GM12865 (cell line): ENCODE results near the gene AVP.

Experiments used
- DNase-seq: peaks from one replicate; pipeline ENCODE4 v3.0.0; 2010; ENCODE audit warnings: low read depth
- H3K4me3 ChIP-seq: 2 replicates; pipeline ENCODE4 v1.5.1; 2011; ENCODE audit warnings: mild to moderate bottlenecking, low read depth, low read length, control low read depth
- CTCF ChIP-seq: IDR thresholded peaks from 2 replicates; pipeline ENCODE4 v1.5.1; 2011; ENCODE audit warnings: low read length, control low read depth, low read depth, inconsistent platforms; ENCODE audit not compliant: insufficient read depth; ENCODE audit errors: missing control alignments

Gene AVP

GRCh38 chr20:3115190-3116107 lies 30.9 kb upstream of the AVP start:
- no peak overlapping the region for H3K4me3 ChIP-seq
- peak; percentile 50 for DNase-seq
- TF ChIP-seq CTCF: peak; percentile 78

- no peak for TF ChIP-seq CTCF
- no peak for DNase-seq
- no peak overlapping the region for H3K4me3 ChIP-seq
These were observed 27.5 kb upstream of the AVP start for GRCh38 chr20:3111995-3112394.

GRCh38 chr20:3111507-3111906 lies 27.0 kb upstream of the AVP start:
- no peak for DNase-seq
- no peak overlapping the region for H3K4me3 ChIP-seq
- no peak for TF ChIP-seq CTCF

- H3K4me3 ChIP-seq: no peak overlapping the region
- no peak for TF ChIP-seq CTCF
- DNase-seq: no peak
These were observed 25.1 kb upstream of the AVP start for GRCh38 chr20:3109350-3110302.

- no peak overlapping the region for H3K4me3 ChIP-seq
- no peak for TF ChIP-seq CTCF
- no peak for DNase-seq
These were observed 23.0 kb upstream of the AVP start for GRCh38 chr20:3107464-3108025.

- H3K4me3 ChIP-seq: no peak overlapping the region
- no peak for DNase-seq
- TF ChIP-seq CTCF: no peak
These were observed 22.3 kb upstream of the AVP start for GRCh38 chr20:3106658-3107463.
